Common myeloid progenitor, CD34-positive (primary cell): ENCODE measurements around the gene SEMA4D. TPM values are rescaled to one million over a fixed set of nuclear protein-coding genes. Genes with fewer than 3 reads are reported as not detected.

Source experiments
- CTCF ChIA-PET: fragments of 350-600 bp; sonication (Branson Sonifier 250); formaldehyde crosslinking; loops from one replicate; lab custom pipeline; 2021; ENCODE audit warnings: antibody characterized with exemption; lab: Charles Lee
- POLR2A ChIA-PET: fragments of 350-600 bp; sonication (Branson Sonifier 250); formaldehyde crosslinking; loops from one replicate; lab custom pipeline; 2021; ENCODE audit warnings: antibody characterized with exemption; lab: Charles Lee
- DNase-seq, 3 donors: peaks; one replicate each; pipeline versions ENCODE4 v3.0.0 to v3.0.0-alpha.2; 2013
- H3K27ac ChIP-seq, 2 experiments: 1 replicate in 1 of 2; 2 replicates in 1 of 2; pipeline ENCODE4 v1.7.0; 2013; ENCODE audit warnings: inconsistent platforms in 2 of 2, low read length in 2 of 2, mild to moderate bottlenecking in 2 of 2, low read depth in 1 of 2, moderate library complexity in 1 of 2; ENCODE audit not compliant: severe bottlenecking in 2 of 2, insufficient read depth in 1 of 2, poor library complexity in 1 of 2
- H3K27me3 ChIP-seq, 5 experiments: replicated peaks in 2 of 5; 1 replicate in 3 of 5; 2 replicates in 2 of 5; pipeline versions ENCODE4 v1.6.1 to v1.7.0; 2013; ENCODE audit warnings: low read length in 4 of 5, mild to moderate bottlenecking in 2 of 5, moderate library complexity in 2 of 5, inconsistent platforms in 1 of 5; ENCODE audit not compliant: insufficient read depth in 5 of 5, control insufficient read depth in 4 of 5
- H3K36me3 ChIP-seq, 4 experiments: 1 replicate in 2 of 4; 2 replicates in 2 of 4; pipeline versions ENCODE4 v1.6.1 to v1.7.0; 2013; ENCODE audit warnings: low read length in 3 of 4, control low read depth in 1 of 4, mild to moderate bottlenecking in 1 of 4; ENCODE audit not compliant: control insufficient read depth in 4 of 4, insufficient read depth in 4 of 4
- H3K4me1 ChIP-seq, 4 experiments: 1 replicate in 3 of 4; 2 replicates in 1 of 4; pipeline versions ENCODE4 v1.6.1 to v1.7.1; 2013; ENCODE audit warnings: low read length in 3 of 4, mild to moderate bottlenecking in 3 of 4, control low read depth in 1 of 4, inconsistent platforms in 1 of 4, moderate library complexity in 1 of 4; ENCODE audit not compliant: control insufficient read depth in 4 of 4, insufficient read depth in 4 of 4; ENCODE audit errors: control extremely low read depth in 1 of 4
- H3K4me3 ChIP-seq, 7 experiments: 1 replicate in 4 of 7; 2 replicates in 3 of 7; pipeline versions ENCODE4 v1.5.1 to v1.7.0; 2013; ENCODE audit warnings: mild to moderate bottlenecking in 7 of 7, low read length in 6 of 7, moderate library complexity in 6 of 7, inconsistent platforms in 2 of 7, low read depth in 2 of 7, control low read depth in 1 of 7; ENCODE audit not compliant: insufficient read depth in 4 of 7, control insufficient read depth in 1 of 7; ENCODE audit errors: extremely low read depth in 1 of 7
- H3K9me3 ChIP-seq, 5 experiments: 1 replicate in 4 of 5; 2 replicates in 1 of 5; pipeline versions ENCODE4 v1.6.1 to v1.7.1; 2013; ENCODE audit warnings: low read length in 4 of 5, mild to moderate bottlenecking in 2 of 5, inconsistent platforms in 1 of 5, low read depth in 1 of 5, moderate library complexity in 1 of 5; ENCODE audit not compliant: control insufficient read depth in 4 of 5, insufficient read depth in 2 of 5; ENCODE audit errors: control extremely low read depth in 1 of 5
- WGBS: methylation state at CpG from one replicate; pipeline ENCODE4 v1.1.5; 2013; ENCODE audit not compliant: insufficient coverage; 5-methylcytosine and 5-hydroxymethylcytosine counted together
- polyA plus RNA-seq: library from polyadenylated mRNA; unstranded; fragments of 120-200 nt; gene quantifications from one replicate; pipeline ENCODE4 v1.2.1, GENCODE V29; 2013

SEMA4D gene, protein sequence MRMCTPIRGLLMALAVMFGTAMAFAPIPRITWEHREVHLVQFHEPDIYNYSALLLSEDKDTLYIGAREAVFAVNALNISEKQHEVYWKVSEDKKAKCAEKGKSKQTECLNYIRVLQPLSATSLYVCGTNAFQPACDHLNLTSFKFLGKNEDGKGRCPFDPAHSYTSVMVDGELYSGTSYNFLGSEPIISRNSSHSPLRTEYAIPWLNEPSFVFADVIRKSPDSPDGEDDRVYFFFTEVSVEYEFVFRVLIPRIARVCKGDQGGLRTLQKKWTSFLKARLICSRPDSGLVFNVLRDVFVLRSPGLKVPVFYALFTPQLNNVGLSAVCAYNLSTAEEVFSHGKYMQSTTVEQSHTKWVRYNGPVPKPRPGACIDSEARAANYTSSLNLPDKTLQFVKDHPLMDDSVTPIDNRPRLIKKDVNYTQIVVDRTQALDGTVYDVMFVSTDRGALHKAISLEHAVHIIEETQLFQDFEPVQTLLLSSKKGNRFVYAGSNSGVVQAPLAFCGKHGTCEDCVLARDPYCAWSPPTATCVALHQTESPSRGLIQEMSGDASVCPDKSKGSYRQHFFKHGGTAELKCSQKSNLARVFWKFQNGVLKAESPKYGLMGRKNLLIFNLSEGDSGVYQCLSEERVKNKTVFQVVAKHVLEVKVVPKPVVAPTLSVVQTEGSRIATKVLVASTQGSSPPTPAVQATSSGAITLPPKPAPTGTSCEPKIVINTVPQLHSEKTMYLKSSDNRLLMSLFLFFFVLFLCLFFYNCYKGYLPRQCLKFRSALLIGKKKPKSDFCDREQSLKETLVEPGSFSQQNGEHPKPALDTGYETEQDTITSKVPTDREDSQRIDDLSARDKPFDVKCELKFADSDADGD
- 42.1 TPM for polyA plus RNA-seq

DNA sequence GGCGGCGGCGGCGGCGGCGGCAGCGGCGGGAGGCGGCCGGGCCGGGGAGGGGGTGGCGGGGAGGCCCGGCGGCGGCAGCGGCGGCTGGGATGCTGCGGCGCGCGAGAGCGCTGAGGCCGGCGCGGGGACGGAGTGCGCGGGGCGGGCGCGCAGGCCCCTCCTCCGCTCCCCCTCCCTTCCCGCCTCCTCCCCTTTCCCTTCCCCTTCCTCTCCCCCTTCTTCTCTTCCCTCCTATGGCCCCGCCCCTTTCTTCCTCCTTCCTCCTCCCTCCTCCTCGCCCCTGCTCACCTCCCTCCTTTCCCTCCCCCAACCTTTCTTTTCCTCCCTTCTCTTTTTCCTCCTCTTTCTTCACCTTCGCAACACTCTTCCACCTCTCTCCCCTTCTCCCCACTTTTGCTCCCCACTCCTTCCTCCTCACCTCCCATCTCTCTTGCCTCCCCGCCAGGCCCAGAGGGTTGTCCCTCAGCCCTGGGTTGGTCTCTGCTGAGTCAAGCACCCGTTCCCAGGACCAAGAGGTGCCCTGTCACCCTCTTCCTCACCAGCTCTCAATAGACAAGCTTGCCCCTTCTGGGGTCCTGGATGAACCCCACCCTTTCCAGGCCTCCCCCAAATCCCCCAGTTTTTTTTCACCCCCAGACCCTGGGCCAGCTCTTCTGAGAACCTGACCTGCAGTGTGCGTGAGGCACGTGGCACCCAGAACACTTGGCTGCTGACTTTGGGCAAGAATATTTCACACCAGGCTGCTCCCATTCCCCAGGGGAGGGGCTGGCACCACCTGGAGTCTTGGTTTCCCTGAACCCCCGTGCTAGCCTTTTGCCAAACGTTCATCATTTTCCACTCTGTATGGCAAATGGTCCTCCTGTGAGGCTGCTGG is at the start of gene SEMA4D:
Gene SEMA4D (minus strand): TSS at position 136 of the 874 bp plus-strand sequence. CDS start 92,657 bp downstream, outside the sequence.
- DNase-seq: peak; percentile 55 to 78 (median 61)
- no peaks in the 10 kb centered on the region for H3K27me3 ChIP-seq
- ChIA-PET POLR2A (no interaction called here), CTCF (interaction anchor here (1.2 to 2.0 kb wide), 10 partner anchors 10 to 91 kb away, joined by 3 to 12 read pairs (median 4); no protein-coding TSS in a partner anchor)
- WGBS: 2% methylated on average over 25 of the region's 42 CpGs
- H3K4me3 ChIP-seq: peak within 1 kb of the TSS; percentile 61 to 82 (median 78)
- H3K4me1 ChIP-seq: peaks cover 10 to 82% (median 74%) of the 10 kb centered on the region in 4 experiments
- no peaks in the 10 kb centered on the region for H3K9me3 ChIP-seq
- peak within 1 kb of the TSS; percentile 47 to 76 for H3K27ac ChIP-seq
- no peaks in the 10 kb centered on the region for H3K36me3 ChIP-seq

DNA sequence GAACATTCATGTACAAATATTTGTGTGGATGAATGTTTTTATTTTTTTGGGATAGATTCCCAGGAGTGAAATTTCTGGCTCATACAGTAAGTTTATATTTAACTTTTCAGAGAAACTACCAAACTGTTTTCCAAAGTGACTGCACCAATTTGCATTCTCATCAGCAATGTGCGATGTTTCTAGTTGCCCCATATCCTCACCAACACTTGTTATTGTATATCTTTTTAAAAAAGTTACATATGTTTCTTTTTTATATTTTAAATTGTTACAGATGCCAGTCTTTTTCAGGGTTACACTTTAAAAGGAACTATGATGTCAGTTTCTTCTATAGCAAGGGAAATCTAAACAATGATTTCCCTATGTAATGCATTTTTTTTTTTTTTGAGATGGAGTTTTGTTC is 49.1 kb upstream of the SEMA4D start:
- Histone ChIP-seq H3K36me3 (no peaks in the 10 kb centered on the region), H3K4me3 (no peak overlapping the region), H3K9me3 (peaks cover 0 to 10% (median 3%) of the 10 kb centered on the region in 5 experiments), H3K4me1 (peaks cover 2 to 24% (median 14%) of the 10 kb centered on the region in 4 experiments), H3K27me3 (no peaks in the 10 kb centered on the region), H3K27ac (no peak overlapping the region)
- no CpG with 5 or more reads among the region's 1 CpG for WGBS
- POLR2A ChIA-PET: no interaction called here
- no peak for DNase-seq
- CTCF ChIA-PET: interaction anchor here (2.8 kb wide), 1 partner anchor 106 kb away, joined by 20 read pairs; no protein-coding TSS in a partner anchor

DNA sequence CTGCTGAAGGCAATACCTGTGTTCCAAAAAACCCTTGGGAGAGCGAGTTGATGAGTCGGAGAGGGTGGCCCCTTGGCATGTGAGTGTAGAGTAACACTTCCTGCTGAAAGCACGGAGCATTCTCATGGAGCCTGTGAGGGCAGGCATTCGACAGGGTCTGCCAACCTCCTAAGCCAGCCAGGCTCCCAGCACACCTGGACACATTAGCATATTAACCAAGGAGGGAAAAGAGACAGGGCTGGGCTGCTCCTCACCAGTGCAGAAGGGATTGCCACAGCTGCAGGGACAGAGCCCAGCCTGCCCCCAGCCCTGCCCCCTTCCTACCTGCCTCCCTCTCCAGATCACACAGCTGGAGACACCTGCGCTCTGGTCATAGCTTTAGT is 46.4 kb upstream of the SEMA4D start:
- ChIA-PET CTCF (interaction anchor here (1.1 to 2.4 kb wide), 4 partner anchors 9 to 118 kb away, joined by 3 to 14 read pairs (median 3); no protein-coding TSS in a partner anchor), POLR2A (no interaction called here)

DNA sequence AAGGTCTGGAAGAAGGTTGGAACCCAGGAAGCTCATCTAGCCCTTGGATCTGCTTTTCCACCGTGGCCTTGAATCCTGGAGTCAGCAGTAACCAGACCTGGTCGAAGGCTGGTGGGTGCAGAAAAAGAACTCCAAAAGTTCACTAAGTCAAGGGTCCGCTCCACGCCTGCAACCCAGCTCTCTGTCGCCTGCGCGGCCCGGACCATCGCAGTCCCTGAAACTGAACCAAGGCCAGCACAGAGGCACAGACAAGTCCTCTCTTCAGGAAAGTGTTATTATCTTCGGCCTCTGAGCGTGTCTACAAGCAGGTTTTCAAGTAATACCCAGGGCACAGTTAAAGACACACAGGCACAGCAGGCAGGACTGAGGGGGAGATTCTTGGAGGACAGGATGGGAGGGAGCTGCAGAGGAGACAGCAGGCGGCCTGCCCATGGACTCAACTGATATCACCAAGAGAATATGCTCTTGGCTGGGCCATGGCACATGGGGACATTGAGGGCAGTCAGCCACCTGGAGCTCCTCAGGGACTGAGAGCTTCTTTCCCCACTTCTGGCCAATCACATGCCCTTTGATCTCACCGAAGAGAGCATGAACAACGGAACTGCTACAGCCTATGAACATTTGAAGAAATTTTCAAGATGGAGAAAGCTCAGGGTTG is 45.8 kb upstream of the SEMA4D start:
- H3K4me1 ChIP-seq: peaks cover 2 to 31% (median 10%) of the 10 kb centered on the region in 4 experiments
- no peak overlapping the region for H3K4me3 ChIP-seq
- no peak for DNase-seq
- POLR2A ChIA-PET: no interaction called here
- H3K27ac ChIP-seq: no peak overlapping the region
- WGBS: 97% methylated on average over 12 of the region's 14 CpGs
- H3K27me3 ChIP-seq: no peaks in the 10 kb centered on the region
- no peaks in the 10 kb centered on the region for H3K36me3 ChIP-seq
- peaks cover 0 to 10% (median 3%) of the 10 kb centered on the region in 5 experiments for H3K9me3 ChIP-seq
- CTCF ChIA-PET: interaction anchor here (0.6 to 2.5 kb wide), 9 partner anchors 9 to 169 kb away, joined by 3 to 14 read pairs (median 3); no protein-coding TSS in a partner anchor

More for the DNA sequence above, 46.4 kb upstream of the SEMA4D start:
- Histone ChIP-seq H3K27ac (no peak overlapping the region), H3K9me3 (peaks cover 0 to 10% (median 3%) of the 10 kb centered on the region in 5 experiments), H3K4me3 (no peak overlapping the region), H3K36me3 (no peaks in the 10 kb centered on the region), H3K4me1 (peaks cover 2 to 30% (median 12%) of the 10 kb centered on the region in 4 experiments), H3K27me3 (no peaks in the 10 kb centered on the region)
- 96% methylated on average over 4 of the region's 5 CpGs for WGBS
- no peak for DNase-seq

DNA sequence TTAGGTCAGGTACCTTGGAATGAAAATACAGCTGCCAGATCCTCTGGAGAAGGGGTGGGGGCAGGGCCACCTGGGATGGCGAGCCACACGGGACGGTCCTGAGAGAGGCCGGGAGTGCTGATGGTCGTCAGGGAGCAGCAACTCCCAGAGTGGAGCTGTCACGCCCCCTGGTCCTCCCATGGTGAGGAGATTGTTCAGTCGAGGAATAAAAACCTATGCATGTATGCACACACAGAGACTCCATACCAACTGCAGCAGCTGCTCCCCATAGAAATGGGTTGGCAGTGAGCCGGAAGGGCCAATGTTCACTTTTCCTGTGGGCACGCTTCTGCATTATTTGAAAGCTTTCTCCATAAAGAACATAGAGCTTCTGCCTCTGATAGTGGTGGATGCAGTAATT is 45.2 kb upstream of the SEMA4D start:
- DNase-seq: no peak
- POLR2A ChIA-PET: no interaction called here
- Histone ChIP-seq H3K36me3 (no peaks in the 10 kb centered on the region), H3K27ac (no peak overlapping the region), H3K4me1 (peaks cover 2 to 28% (median 4%) of the 10 kb centered on the region in 4 experiments), H3K9me3 (peaks cover 0 to 10% (median 3%) of the 10 kb centered on the region in 5 experiments), H3K27me3 (no peaks in the 10 kb centered on the region), H3K4me3 (no peak overlapping the region)
- CTCF ChIA-PET: interaction anchor here (1.1 to 2.5 kb wide), 7 partner anchors 13 to 168 kb away, joined by 3 to 14 read pairs (median 3); no protein-coding TSS in a partner anchor
- 96% methylated on average over 7 of the region's 9 CpGs for WGBS
